Left ventricle myocardium superior (tissue), 1 donor: ENCODE measurements around the gene PPFIA1. TPM values are rescaled to one million over a fixed set of nuclear protein-coding genes. Genes with fewer than 3 reads are reported as not detected.
"Not testable (repeated sequence)": the region's sequence is repeated elsewhere in the genome, so short reads cannot be mapped to it uniquely, and the experiment has no call there.

Experiments used
- ATAC-seq: fragments of 200-7000 bp; cut with Tn5 transposase; one replicate; pipeline ENCODE4 v1.9.1; 2020; ENCODE audit warnings: mild to moderate bottlenecking, moderate library complexity
- DNase-seq: peaks from one replicate; pipeline ENCODE4 v3.0.0-alpha.2; 2020
- intact Hi-C: fragments of 100-400 bp; cut with micrococcal nuclease; formaldehyde crosslinking; loops from one replicate; pipeline ENCODE4 v1.11.0; 2022
- total RNA-seq: library from RNA; stranded (reverse); fragmentation: NEBNext Ultra II Directional; extraction: Animal tissue kit (Norgen Biotek cat#: 25700); gene quantifications from one replicate; pipeline ENCODE4 v1.2.1, GENCODE V29; 2021
- donor health status: DM: no; HTN: yes; CAD: no; lungs with severe emphysema.

Gene PPFIA1
- total RNA-seq, 1 donor from 2014 or later: 46.8 TPM

GRCh38 chr11:70290361-70291065, 20.0 kb downstream of the PPFIA1 start:
- no peak for ATAC-seq
- intact Hi-C loops: no loop called here
- DNase-seq: no peak

GRCh38 chr11:70292166-70292565, 21.7 kb downstream of the PPFIA1 start:
- DNase-seq: no peak
- no peak for ATAC-seq
- intact Hi-C loops: no loop called here

GRCh38 chr11:70292863-70293262, 22.4 kb downstream of the PPFIA1 start:
- intact Hi-C loops: no loop called here
- DNase-seq (no peak), ATAC-seq (peak; percentile 22)

- DNase-seq, intact Hi-C loops, ATAC-seq: not testable (repeated sequence)
Observed at GRCh38 chr11:70295166-70295565, 24.7 kb downstream of the PPFIA1 start.

GRCh38 chr11:70296681-70297080, 26.2 kb downstream of the PPFIA1 start:
- DNase-seq: no peak
- intact Hi-C loops: no loop called here
- no peak for ATAC-seq

- intact Hi-C loops: no loop called here
- no peak for ATAC-seq
- no peak for DNase-seq
Observed at GRCh38 chr11:70297341-70297740, 26.9 kb downstream of the PPFIA1 start.

GRCh38 chr11:70298243-70298915, 27.9 kb downstream of the PPFIA1 start:
- ATAC-seq: no peak
- DNase-seq: no peak
- intact Hi-C loops: no loop called here

- intact Hi-C loops: no loop called here
- ATAC-seq (no peak), DNase-seq (no peak)
Observed at GRCh38 chr11:70299636-70300035, 29.1 kb downstream of the PPFIA1 start.

- no peak for ATAC-seq
- intact Hi-C loops: no loop called here
- no peak for DNase-seq
Observed at GRCh38 chr11:70301191-70301590, 30.7 kb downstream of the PPFIA1 start.

- DNase-seq (no peak), ATAC-seq (no peak)
- intact Hi-C loops: no loop called here
Observed at GRCh38 chr11:70301721-70302418, 31.4 kb downstream of the PPFIA1 start.

GRCh38 chr11:70302419-70302752, 31.9 kb downstream of the PPFIA1 start:
- DNase-seq (no peak), ATAC-seq (no peak)
- intact Hi-C loops: no loop called here

GRCh38 chr11:70303070-70303469, 32.6 kb downstream of the PPFIA1 start:
- DNase-seq: no peak
- peak; percentile 70 for ATAC-seq
- intact Hi-C loops: no loop called here

GRCh38 chr11:70304208-70304603, 33.7 kb downstream of the PPFIA1 start:
- intact Hi-C loops: no loop called here
- no peak for DNase-seq
- no peak for ATAC-seq

- no peak for ATAC-seq
- DNase-seq: no peak
- intact Hi-C loops: no loop called here
Observed at GRCh38 chr11:70305501-70305900, 35.0 kb downstream of the PPFIA1 start.

- intact Hi-C loops: no loop called here
- DNase-seq (no peak), ATAC-seq (no peak)
Observed at GRCh38 chr11:70306586-70307033, 36.1 kb downstream of the PPFIA1 start.

GRCh38 chr11:70307176-70307575, 36.7 kb downstream of the PPFIA1 start:
- intact Hi-C loops: no loop called here
- ATAC-seq (no peak), DNase-seq (no peak)

- ATAC-seq (no peak), DNase-seq (no peak)
- intact Hi-C loops: no loop called here
Observed at GRCh38 chr11:70311616-70312015, 41.1 kb downstream of the PPFIA1 start.

- peak; percentile 76 for ATAC-seq
- DNase-seq: no peak
Observed at GRCh38 chr11:70312401-70313357, 42.2 kb downstream of the PPFIA1 start.

GRCh38 chr11:70313945-70314344, 43.5 kb downstream of the PPFIA1 start:
- intact Hi-C loops: no loop called here
- no peak for ATAC-seq
- no peak for DNase-seq

More at GRCh38 chr11:70312401-70313357, 42.2 kb downstream of the PPFIA1 start:
- intact Hi-C loops: no loop called here
